Activated CD4-positive, alpha-beta T cell treated with anti-CD3 and anti-CD28 coated beads for 36 hours (primary cell): ENCODE measurements around the gene MAD2L2. TPM values are rescaled to one million over a fixed set of nuclear protein-coding genes. Genes with fewer than 3 reads are reported as not detected.
A peak's percentile ranks its signal among the peaks of the same experiment; 100 is the strongest.

ENCODE experiments used
- ATAC-seq: fragments of 200-7000 bp; cut with Tn5 transposase; one replicate; pipeline ENCODE4 v1.10.0; 2021; ENCODE audit warnings: mild to moderate bottlenecking, moderate library complexity
- CTCF ChIA-PET: fragments of 350-600 bp; sonication (Branson Sonifier 250); formaldehyde crosslinking; loops from one replicate; lab custom pipeline; 2021; ENCODE audit warnings: antibody characterized with exemption; lab: Charles Lee
- POLR2A ChIA-PET: fragments of 350-600 bp; sonication (Branson Sonifier 250); formaldehyde crosslinking; loops from one replicate; lab custom pipeline; 2021; ENCODE audit warnings: antibody characterized with exemption, inconsistent platforms; lab: Charles Lee
- DNase-seq: peaks from one replicate; pipeline ENCODE4 v3.0.0-alpha.2; 2020
- H3K27ac Mint-ChIP-seq: one replicate; pipeline ENCODE4 v1.8.0; 2021; ENCODE audit warnings: mixed read lengths
- H3K27me3 Mint-ChIP-seq: one replicate; pipeline ENCODE4 v1.8.0; 2021; ENCODE audit warnings: mixed read lengths
- H3K36me3 Mint-ChIP-seq: one replicate; pipeline ENCODE4 v1.8.0; 2021; ENCODE audit warnings: low read depth, mixed read lengths
- H3K4me1 Mint-ChIP-seq: one replicate; pipeline ENCODE4 v1.8.0; 2021; ENCODE audit warnings: mixed read lengths
- H3K4me3 Mint-ChIP-seq: one replicate; pipeline ENCODE4 v1.8.0; 2021; ENCODE audit warnings: mild to moderate bottlenecking, moderate library complexity, mixed read lengths
- H3K9me3 Mint-ChIP-seq: one replicate; pipeline ENCODE4 v1.8.0; 2021; ENCODE audit warnings: low read depth, mixed read lengths
- intact Hi-C, 2 experiments: fragments of 100-400 bp; cut with DNase I in 1 of 2; cut with micrococcal nuclease in 1 of 2; formaldehyde crosslinking; loops; one replicate each; pipeline versions ENCODE4 v1.14.2 to v1.15.1; 2022 to 2024; cut with DNase I, micrococcal nuclease
- total RNA-seq, 2 experiments: library from RNA; stranded (reverse); gene quantifications; one replicate each; pipeline ENCODE4 v1.2.3, GENCODE V29; 2021

The MAD2L2 gene
- total RNA-seq, 2 experiments from 2014 or later: 70.4 to 71.5 TPM

DNA sequence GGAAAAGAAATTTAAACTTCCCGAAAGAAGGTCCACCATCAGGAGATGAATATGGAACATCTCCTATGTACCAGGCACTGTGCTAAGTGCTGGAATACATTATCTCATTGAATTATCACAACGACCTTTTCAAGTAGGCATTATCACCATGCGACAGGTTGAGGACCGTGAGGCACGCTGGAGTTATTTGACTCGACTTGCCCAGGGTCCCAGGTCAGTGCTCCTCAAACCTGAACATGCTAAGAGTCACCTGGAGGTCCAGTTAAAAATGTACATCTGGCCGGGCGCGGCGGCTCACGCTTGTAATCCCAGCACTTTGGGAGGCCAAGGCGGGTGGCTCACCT, 39.1 kb upstream of the MAD2L2 start:
- ATAC-seq (no peak), DNase-seq (no peak)
- Mint-ChIP-seq H3K27ac (peak overlapping the region; percentile 71), H3K4me1 (peaks cover 13% of the 10 kb centered on the region), H3K4me3 (peak overlapping the region; percentile 70), H3K9me3 (no peaks in the 10 kb centered on the region), H3K36me3 (no peaks in the 10 kb centered on the region), H3K27me3 (no peaks in the 10 kb centered on the region)
- ChIA-PET CTCF (interaction anchor here (0.5 to 3.0 kb wide), 22 partner anchors 10 to 989 kb away, joined by 3 to 34 read pairs (median 4); partner anchors contain the start of genes AGTRAP, CLCN6, FBXO2 and FBXO6), POLR2A (interaction anchor here (0.5 to 1.6 kb wide), 6 partner anchors 11 to 501 kb away, joined by 3 to 8 read pairs (median 4); partner anchors contain the start of genes FBXO6 and MAD2L2)
- intact Hi-C loops: no loop called here

DNA sequence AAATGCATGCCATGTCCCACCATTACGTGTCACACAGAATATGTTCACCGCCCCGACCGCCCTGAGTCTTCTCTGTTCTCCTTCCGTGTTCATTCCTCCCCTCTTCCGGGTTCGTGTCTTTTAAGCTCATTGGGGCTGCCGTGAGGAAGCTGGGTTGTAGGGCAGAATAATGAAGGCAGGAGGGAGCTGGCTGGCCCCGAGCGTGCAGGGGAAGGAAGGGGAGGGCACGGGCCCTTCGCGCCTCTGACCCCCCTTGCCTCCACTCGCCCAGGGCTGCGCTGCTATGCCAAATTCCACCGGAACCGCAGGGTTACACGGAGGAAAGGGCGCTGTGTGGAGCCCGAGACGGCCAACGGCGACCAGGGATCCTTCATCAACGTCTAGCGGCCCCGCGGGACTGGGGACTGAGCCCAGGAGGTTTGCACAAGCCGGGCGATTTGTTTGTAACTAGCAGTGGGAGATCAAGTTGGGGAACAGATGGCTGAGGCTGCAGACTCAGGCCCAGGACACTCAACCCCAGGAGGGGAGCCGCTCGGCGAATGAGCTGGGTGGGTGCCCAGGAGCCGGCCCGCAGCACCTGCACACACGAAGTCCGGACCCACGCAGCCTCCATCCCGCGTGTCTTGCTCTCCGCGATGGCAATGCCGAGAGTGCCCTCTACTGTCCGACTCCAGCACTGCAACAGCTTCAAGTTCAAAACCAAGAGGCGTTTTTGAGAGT, 38.5 kb upstream of the MAD2L2 start:
- intact Hi-C loops: loop anchor here (1.0 to 5.0 kb wide), 7 partner anchors 38 to 682 kb away; partner anchors contain the start of genes FBXO6 (in 2 of the 2), DISP3 (in 1 of the 2), FBXO2 (in 1 of the 2) and FBXO44 (in 1 of the 2)
- DNase-seq (peak; percentile 91), ATAC-seq (peak; percentile 85)
- ChIA-PET CTCF (interaction anchor here (0.5 to 3.0 kb wide), 28 partner anchors 9 to 1221 kb away, joined by 3 to 34 read pairs (median 4); partner anchors contain the start of genes AGTRAP, CLCN6, FBXO2 and FBXO6), POLR2A (interaction anchor here (0.5 to 1.6 kb wide), 7 partner anchors 12 to 661 kb away, joined by 3 to 8 read pairs (median 4); partner anchors contain the start of genes FBXO6 and MAD2L2)
- Mint-ChIP-seq H3K36me3 (no peaks in the 10 kb centered on the region), H3K27me3 (no peaks in the 10 kb centered on the region), H3K9me3 (no peaks in the 10 kb centered on the region), H3K4me1 (peaks cover 13% of the 10 kb centered on the region), H3K27ac (peak overlapping the region; percentile 71), H3K4me3 (peak overlapping the region; percentile 70)

DNA sequence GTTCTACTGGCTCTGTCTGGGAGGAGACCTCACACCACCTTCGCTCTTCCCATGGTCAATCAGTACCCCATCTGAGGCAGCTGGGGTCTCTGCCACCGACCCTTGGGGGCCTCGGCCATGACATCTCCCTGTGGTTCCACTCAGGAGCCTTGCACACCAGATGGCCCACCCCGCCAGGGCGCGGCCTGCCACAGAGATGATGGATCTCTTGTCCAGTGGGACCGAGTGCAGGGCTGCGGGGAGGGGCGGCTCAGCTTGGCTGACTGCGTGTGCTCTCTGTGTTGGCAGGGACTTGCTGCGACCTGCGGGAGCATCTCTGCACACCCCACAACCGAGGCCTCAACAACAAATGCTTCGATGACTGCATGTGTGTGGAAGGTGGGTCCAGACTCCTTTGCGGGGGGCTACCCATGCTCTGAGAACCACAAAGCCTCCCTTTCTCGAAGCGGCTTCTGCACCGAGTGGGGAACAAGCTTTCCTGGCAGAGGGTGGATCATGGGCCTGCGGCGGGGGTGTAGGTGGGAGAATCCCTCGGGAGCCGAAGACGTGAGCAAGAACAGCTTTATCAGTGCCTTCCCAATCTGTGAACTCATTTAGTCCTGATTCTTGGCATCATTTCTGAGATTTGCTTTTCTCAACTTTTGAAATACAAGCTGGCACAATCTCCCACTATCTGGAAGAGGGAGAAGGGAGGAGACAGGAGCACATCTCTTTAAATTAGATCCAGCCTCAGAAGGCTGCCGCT, 34.1 kb upstream of the MAD2L2 start:
- ChIA-PET CTCF (interaction anchor here (0.7 to 1.1 kb wide), 3 partner anchors 22 to 399 kb away, joined by 3 read pairs; no protein-coding TSS in a partner anchor), POLR2A (no interaction called here)
- H3K36me3 Mint-ChIP-seq: no peaks in the 10 kb centered on the region
- H3K9me3 Mint-ChIP-seq: no peaks in the 10 kb centered on the region
- ATAC-seq: no peak
- no peak overlapping the region for H3K27ac Mint-ChIP-seq
- no peaks in the 10 kb centered on the region for H3K27me3 Mint-ChIP-seq
- peaks cover 12% of the 10 kb centered on the region for H3K4me1 Mint-ChIP-seq
- no peak overlapping the region for H3K4me3 Mint-ChIP-seq
- intact Hi-C loops: loop anchor here in 1 of 2 experiments (5.0 kb wide), 2 partner anchors 378 to 678 kb away; no protein-coding TSS in a partner anchor
- no peak for DNase-seq

DNA sequence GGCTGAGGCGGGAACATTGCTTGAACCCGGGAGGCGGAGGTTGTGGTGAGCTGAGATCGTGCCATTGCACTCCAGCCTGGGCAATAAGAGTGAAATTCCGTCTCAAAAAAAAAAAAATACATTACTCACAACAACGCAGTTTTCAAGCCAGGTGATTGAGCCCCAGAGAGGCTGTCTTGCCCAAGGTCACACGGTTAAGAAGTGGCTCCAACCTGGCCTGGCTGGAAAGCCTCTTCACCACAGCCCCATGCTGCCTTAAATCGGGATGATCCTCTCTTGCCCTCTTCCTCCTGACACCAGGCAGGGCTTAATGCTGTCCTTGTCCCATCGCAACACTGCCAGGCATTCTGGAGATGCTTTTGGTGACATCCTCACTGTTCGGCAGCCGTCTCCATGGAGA, 32.1 kb upstream of the MAD2L2 start:
- ChIA-PET CTCF (no interaction called here), POLR2A (interaction anchor here (0.7 kb wide), 1 partner anchor 1270 kb away, joined by 3 read pairs; no protein-coding TSS in a partner anchor)
- H3K9me3 Mint-ChIP-seq: no peaks in the 10 kb centered on the region
- H3K4me3 Mint-ChIP-seq: no peak overlapping the region
- H3K27ac Mint-ChIP-seq: no peak overlapping the region
- DNase-seq: no peak
- intact Hi-C loops: no loop called here
- no peaks in the 10 kb centered on the region for H3K36me3 Mint-ChIP-seq
- H3K27me3 Mint-ChIP-seq: no peaks in the 10 kb centered on the region
- H3K4me1 Mint-ChIP-seq: no peaks in the 10 kb centered on the region
- no peak for ATAC-seq

DNA sequence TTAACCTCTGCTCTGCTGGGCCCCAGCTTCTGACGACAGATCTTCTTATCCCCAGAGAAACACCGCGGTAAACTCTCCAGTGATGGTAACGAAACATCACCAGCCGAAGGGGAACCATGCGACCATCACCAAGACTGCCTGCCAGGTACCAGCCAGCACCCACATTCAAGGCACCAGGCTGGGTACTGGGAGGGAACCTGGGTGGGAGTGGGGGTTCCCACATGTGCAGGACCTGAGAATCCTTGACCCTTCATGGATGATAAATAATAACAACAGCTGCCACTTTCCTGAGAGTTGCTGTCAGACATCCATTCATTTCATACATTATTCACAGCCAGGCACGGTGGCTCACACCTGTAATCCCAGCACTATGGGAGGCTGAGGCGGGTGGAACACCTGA, 31.3 kb upstream of the MAD2L2 start:
- Mint-ChIP-seq H3K4me3 (no peak overlapping the region), H3K27me3 (no peaks in the 10 kb centered on the region), H3K36me3 (no peaks in the 10 kb centered on the region), H3K4me1 (no peaks in the 10 kb centered on the region), H3K27ac (no peak overlapping the region), H3K9me3 (no peaks in the 10 kb centered on the region)
- intact Hi-C loops: no loop called here
- ATAC-seq: no peak
- ChIA-PET CTCF (no interaction called here), POLR2A (no interaction called here)
- no peak for DNase-seq

DNA sequence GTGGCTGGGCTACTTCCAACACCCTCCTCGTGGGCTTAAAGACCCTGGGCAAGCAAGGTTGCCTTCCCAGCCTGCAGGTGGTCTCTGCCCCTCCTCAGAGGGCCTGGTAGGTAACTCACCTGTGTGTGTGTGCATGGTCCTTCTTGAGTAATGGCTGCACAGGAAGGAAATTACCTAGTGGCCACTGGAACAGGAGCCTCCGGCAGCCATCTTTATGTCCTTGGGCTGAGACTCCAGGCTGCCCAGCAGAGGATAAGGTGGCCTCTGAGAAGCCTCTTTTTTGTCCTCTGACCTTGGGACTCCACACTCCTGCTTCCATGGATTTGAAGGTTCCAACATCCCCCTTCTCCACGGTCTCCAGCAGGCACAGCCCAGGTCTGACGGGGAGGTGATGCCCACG, 30.5 kb upstream of the MAD2L2 start:
- Mint-ChIP-seq H3K27me3 (no peaks in the 10 kb centered on the region), H3K9me3 (no peaks in the 10 kb centered on the region), H3K4me1 (no peaks in the 10 kb centered on the region), H3K27ac (no peak overlapping the region), H3K36me3 (no peaks in the 10 kb centered on the region), H3K4me3 (no peak overlapping the region)
- POLR2A ChIA-PET: no interaction called here
- ATAC-seq: no peak
- CTCF ChIA-PET: interaction anchor here (1.1 to 1.5 kb wide), 3 partner anchors 11 to 48 kb away, joined by 3 to 5 read pairs (median 5); partner anchors contain the start of gene FBXO6
- DNase-seq: no peak
- intact Hi-C loops: no loop called here

DNA sequence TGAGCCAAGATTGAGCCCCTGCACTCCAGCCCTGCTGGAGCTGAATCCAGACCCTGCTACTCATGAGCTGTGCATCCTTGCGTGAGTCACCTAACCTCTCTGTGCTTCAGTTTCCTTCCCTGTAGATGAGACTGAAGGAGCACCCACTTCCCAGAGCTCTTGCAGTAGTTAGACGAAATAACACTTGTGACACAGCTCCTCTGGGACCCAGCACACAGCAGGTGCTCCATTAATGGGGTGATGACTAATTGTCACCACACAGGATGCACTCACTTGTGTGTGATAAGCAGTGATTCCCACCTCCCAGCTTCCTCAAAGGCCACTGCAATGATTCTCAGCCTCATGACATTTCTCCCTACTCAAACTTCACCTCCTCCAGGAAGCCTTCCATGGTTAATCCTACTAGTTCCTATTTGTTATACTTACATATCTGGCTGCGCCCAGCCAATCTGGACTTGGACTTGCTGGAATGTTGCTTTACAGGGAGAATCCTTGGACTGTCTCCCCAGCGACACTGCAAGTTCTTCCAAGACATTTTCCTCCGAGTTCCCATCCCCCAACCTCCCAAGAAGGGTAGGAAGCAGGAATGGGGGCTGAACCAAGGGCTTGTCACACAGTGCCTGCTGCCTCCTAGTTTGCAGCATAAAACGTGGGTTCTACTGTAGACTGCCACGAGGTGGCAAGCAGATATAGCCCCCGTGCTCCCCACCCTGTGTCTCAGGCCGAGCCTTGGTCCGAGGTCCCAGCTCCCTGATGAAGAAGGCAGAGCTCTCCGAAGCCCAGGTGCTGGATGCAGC, 27.8 kb upstream of the MAD2L2 start:
- no peaks in the 10 kb centered on the region for H3K9me3 Mint-ChIP-seq
- H3K27ac Mint-ChIP-seq: no peak overlapping the region
- intact Hi-C loops: no loop called here
- H3K4me1 Mint-ChIP-seq: no peaks in the 10 kb centered on the region
- H3K27me3 Mint-ChIP-seq: peaks cover 4% of the 10 kb centered on the region
- ATAC-seq (peak; percentile 51), DNase-seq (no peak)
- CTCF ChIA-PET: interaction anchor here (0.6 to 2.4 kb wide), 5 partner anchors 11 to 568 kb away, joined by 3 to 13 read pairs (median 4); partner anchors contain the start of gene FBXO6
- POLR2A ChIA-PET: no interaction called here
- H3K36me3 Mint-ChIP-seq: no peaks in the 10 kb centered on the region
- no peak overlapping the region for H3K4me3 Mint-ChIP-seq

DNA sequence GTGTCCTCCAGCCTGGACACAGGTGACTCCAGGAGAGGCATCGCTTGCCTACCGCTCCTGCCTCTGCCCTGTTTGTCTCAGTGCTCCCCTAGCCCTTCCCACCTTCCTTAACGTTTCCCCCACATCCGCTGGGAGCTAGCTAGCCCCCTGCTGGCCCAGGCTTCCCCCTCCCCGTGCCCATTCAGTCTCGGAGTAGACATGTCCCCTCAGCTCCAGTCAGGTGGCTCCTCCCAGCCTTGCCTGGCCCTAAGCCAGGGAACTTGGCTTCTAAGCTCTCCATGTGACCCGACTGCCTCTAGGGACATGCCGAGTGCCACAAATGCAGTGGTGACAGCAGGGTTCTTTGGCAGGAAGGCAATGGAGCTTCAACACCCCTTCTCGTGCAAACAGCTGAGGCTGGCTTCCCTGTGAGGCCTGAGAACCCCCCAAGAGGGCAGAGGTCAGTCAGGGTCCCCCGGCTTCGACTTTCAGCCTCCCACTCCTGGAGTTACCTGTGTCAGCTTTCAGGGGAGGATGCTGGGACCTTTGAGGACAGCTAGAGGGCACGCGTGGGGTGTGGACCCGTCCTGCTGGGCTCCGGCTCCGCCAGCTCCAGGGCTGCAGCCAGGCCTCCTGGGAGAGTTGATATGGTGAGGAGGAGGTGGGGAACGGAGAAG, 26.8 kb upstream of the MAD2L2 start:
- no peak for ATAC-seq
- no peak overlapping the region for H3K27ac Mint-ChIP-seq
- intact Hi-C loops: no loop called here

DNA sequence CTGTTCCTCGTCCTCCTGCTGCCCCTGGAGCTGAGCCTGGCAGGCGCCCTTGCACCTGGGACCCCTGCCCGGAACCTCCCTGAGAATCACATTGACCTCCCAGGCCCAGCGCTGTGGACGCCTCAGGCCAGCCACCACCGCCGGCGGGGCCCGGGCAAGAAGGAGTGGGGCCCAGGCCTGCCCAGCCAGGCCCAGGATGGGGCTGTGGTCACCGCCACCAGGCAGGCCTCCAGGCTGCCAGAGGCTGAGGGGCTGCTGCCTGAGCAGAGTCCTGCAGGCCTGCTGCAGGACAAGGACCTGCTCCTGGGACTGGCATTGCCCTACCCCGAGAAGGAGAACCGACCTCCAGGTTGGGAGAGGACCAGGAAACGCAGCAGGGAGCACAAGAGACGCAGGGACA, 25.3 kb upstream of the MAD2L2 start:
- H3K27ac Mint-ChIP-seq: no peak overlapping the region
- intact Hi-C loops: no loop called here
- DNase-seq (no peak), ATAC-seq (no peak)
- ChIA-PET POLR2A (no interaction called here), CTCF (no interaction called here)
- H3K4me1 Mint-ChIP-seq: no peaks in the 10 kb centered on the region
- H3K4me3 Mint-ChIP-seq: no peak overlapping the region
- H3K27me3 Mint-ChIP-seq: peaks cover 9% of the 10 kb centered on the region
- no peaks in the 10 kb centered on the region for H3K36me3 Mint-ChIP-seq
- no peaks in the 10 kb centered on the region for H3K9me3 Mint-ChIP-seq

More for the DNA sequence above, 26.8 kb upstream of the MAD2L2 start:
- Mint-ChIP-seq H3K4me3 (no peak overlapping the region), H3K36me3 (no peaks in the 10 kb centered on the region), H3K9me3 (no peaks in the 10 kb centered on the region), H3K4me1 (no peaks in the 10 kb centered on the region), H3K27me3 (peaks cover 8% of the 10 kb centered on the region)
- no peak for DNase-seq
- ChIA-PET POLR2A (no interaction called here), CTCF (interaction anchor here (0.6 to 2.4 kb wide), 9 partner anchors 11 to 569 kb away, joined by 3 to 9 read pairs (median 3); partner anchors contain the start of gene FBXO6)

DNA sequence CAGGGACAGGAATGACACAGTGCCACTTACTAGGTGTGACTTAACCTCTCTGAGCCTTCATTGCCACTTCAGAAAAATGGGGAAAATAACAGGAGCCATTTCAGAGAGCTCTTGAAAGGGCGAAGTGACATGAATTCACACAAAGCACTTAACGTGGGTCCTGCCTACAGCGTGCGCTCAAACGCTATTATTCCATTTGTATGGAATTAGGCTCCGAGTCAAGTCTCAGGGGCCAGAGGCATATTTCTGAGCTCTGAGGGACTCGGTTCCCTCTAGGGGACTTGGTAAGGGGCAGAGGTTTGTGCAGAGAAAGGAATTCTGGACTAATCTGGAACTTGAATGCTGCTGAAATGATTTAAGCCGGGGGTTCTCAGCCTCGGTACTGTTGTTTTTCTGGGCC, 24.6 kb upstream of the MAD2L2 start:
- no peaks in the 10 kb centered on the region for H3K9me3 Mint-ChIP-seq
- H3K36me3 Mint-ChIP-seq: no peaks in the 10 kb centered on the region
- ATAC-seq (no peak), DNase-seq (no peak)
- H3K27me3 Mint-ChIP-seq: peaks cover 9% of the 10 kb centered on the region
- POLR2A ChIA-PET: no interaction called here
- H3K4me3 Mint-ChIP-seq: no peak overlapping the region
- intact Hi-C loops: no loop called here
- no peaks in the 10 kb centered on the region for H3K4me1 Mint-ChIP-seq
- H3K27ac Mint-ChIP-seq: no peak overlapping the region
- CTCF ChIA-PET: interaction anchor here (0.9 kb wide), 1 partner anchor 13 kb away, joined by 5 read pairs; no protein-coding TSS in a partner anchor
